Subcutaneous abdominal adipose tissue (tissue), 5 donors: ENCODE results near the gene LHX5.

Source experiments
- H3K27ac ChIP-seq: one replicate; pipeline ENCODE4 v1.7.0; 2013; ENCODE audit warnings: low read depth, mild to moderate bottlenecking, inconsistent platforms, low read length, moderate library complexity
- H3K27me3 ChIP-seq, 5 donors: one replicate each; pipeline ENCODE4 v1.7.0; 2013; ENCODE audit warnings: low read length in 5 of 5, inconsistent platforms in 1 of 5; ENCODE audit not compliant: control insufficient read depth in 5 of 5, insufficient read depth in 4 of 5
- H3K36me3 ChIP-seq, 5 donors: one replicate each; pipeline ENCODE4 v1.7.0; 2013; ENCODE audit warnings: low read length in 5 of 5; ENCODE audit not compliant: control insufficient read depth in 5 of 5, insufficient read depth in 5 of 5
- H3K4me1 ChIP-seq, 5 donors: one replicate each; pipeline ENCODE4 v1.7.0; 2013; ENCODE audit warnings: low read length in 5 of 5, mild to moderate bottlenecking in 3 of 5, moderate library complexity in 1 of 5; ENCODE audit not compliant: control insufficient read depth in 5 of 5, insufficient read depth in 5 of 5
- H3K4me3 ChIP-seq, 5 donors: one replicate each; pipeline ENCODE4 v1.7.0; 2013; ENCODE audit warnings: low read length in 5 of 5, low read depth in 1 of 5
- H3K9ac ChIP-seq, 5 donors: one replicate each; pipeline ENCODE4 v1.7.0; 2013; ENCODE audit warnings: low read length in 5 of 5, mild to moderate bottlenecking in 4 of 5, moderate library complexity in 3 of 5
- H3K9me3 ChIP-seq, 5 donors: one replicate each; pipeline ENCODE4 v1.7.0; 2013; ENCODE audit warnings: low read length in 5 of 5; ENCODE audit not compliant: control insufficient read depth in 5 of 5
- donor health status: healthy.
- donor health status: healthy.
- donor health status: healthy.
- donor health status: healthy.
- donor health status: healthy.

Gene LHX5

GRCh38 chr12:113466454-113467141, 5.1 kb downstream of the LHX5 start:
- Histone ChIP-seq H3K9me3 (no peaks in the 10 kb centered on the region), H3K4me1 (peaks cover 2 to 50% (median 48%) of the 10 kb centered on the region in 5 donors), H3K27ac (no peak overlapping the region), H3K27me3 (peaks cover 71 to 93% (median 83%) of the 10 kb centered on the region in 5 donors), H3K4me3 (peak overlapping the region in 3 of 5 donors; percentile 29 to 59 (median 58)), H3K36me3 (no peaks in the 10 kb centered on the region), H3K9ac (no peak overlapping the region)

- no peaks in the 10 kb centered on the region for H3K36me3 ChIP-seq
- no peaks in the 10 kb centered on the region for H3K9me3 ChIP-seq
- no peak overlapping the region for H3K27ac ChIP-seq
- H3K4me3 ChIP-seq = no peak overlapping the region
- peaks cover 67 to 91% (median 81%) of the 10 kb centered on the region in 5 donors for H3K27me3 ChIP-seq
- H3K4me1 ChIP-seq = peaks cover 2 to 50% (median 48%) of the 10 kb centered on the region in 5 donors
- H3K9ac ChIP-seq = no peak overlapping the region
Observed at GRCh38 chr12:113465808-113466453, 5.7 kb downstream of the LHX5 start.

GRCh38 chr12:113464852-113465719, 6.6 kb downstream of the LHX5 start:
- Histone ChIP-seq H3K27ac (no peak overlapping the region), H3K4me1 (peaks cover 2 to 50% (median 48%) of the 10 kb centered on the region in 5 donors), H3K27me3 (peaks cover 59 to 83% (median 74%) of the 10 kb centered on the region in 5 donors), H3K4me3 (peak overlapping the region in 2 of 5 donors; percentile 8 to 37), H3K36me3 (no peaks in the 10 kb centered on the region), H3K9ac (no peak overlapping the region), H3K9me3 (no peaks in the 10 kb centered on the region)

- H3K4me3 ChIP-seq = peak overlapping the region in 3 of 5 donors; percentile 27 to 37 (median 27)
Observed at GRCh38 chr12:113464452-113464775, 7.3 kb downstream of the LHX5 start.

GRCh38 chr12:113463746-113464451, 7.8 kb downstream of the LHX5 start:
- no peaks in the 10 kb centered on the region for H3K9me3 ChIP-seq
- no peak overlapping the region for H3K27ac ChIP-seq
- no peaks in the 10 kb centered on the region for H3K36me3 ChIP-seq
- peaks cover 56 to 81% (median 70%) of the 10 kb centered on the region in 5 donors for H3K27me3 ChIP-seq
- no peak overlapping the region for H3K9ac ChIP-seq
- H3K4me1 ChIP-seq = peaks cover 2 to 50% (median 48%) of the 10 kb centered on the region in 5 donors
- peak overlapping the region in 4 of 5 donors; percentile 13 to 37 (median 27) for H3K4me3 ChIP-seq

More at GRCh38 chr12:113464452-113464775, 7.3 kb downstream of the LHX5 start:
- Histone ChIP-seq H3K27me3 (peaks cover 56 to 81% (median 70%) of the 10 kb centered on the region in 5 donors), H3K27ac (no peak overlapping the region), H3K9ac (no peak overlapping the region), H3K36me3 (no peaks in the 10 kb centered on the region), H3K9me3 (no peaks in the 10 kb centered on the region), H3K4me1 (peaks cover 2 to 50% (median 48%) of the 10 kb centered on the region in 5 donors)

- H3K4me3 ChIP-seq = peak overlapping the region in 3 of 5 donors; percentile 13 to 37 (median 27)
- H3K4me1 ChIP-seq = peaks cover 2 to 49% (median 48%) of the 10 kb centered on the region in 5 donors
- no peaks in the 10 kb centered on the region for H3K36me3 ChIP-seq
- no peak overlapping the region for H3K9ac ChIP-seq
- no peak overlapping the region for H3K27ac ChIP-seq
- H3K27me3 ChIP-seq = peaks cover 54 to 79% (median 65%) of the 10 kb centered on the region in 5 donors
- no peaks in the 10 kb centered on the region for H3K9me3 ChIP-seq
Observed at GRCh38 chr12:113462998-113463745, 8.5 kb downstream of the LHX5 start.

- Histone ChIP-seq H3K4me3 (peak overlapping the region in 4 of 5 donors; percentile 19 to 54 (median 38)), H3K27me3 (peaks cover 45 to 71% (median 60%) of the 10 kb centered on the region in 5 donors), H3K4me1 (peaks cover 2 to 40% (median 39%) of the 10 kb centered on the region in 5 donors), H3K36me3 (no peaks in the 10 kb centered on the region), H3K27ac (no peak overlapping the region), H3K9me3 (no peaks in the 10 kb centered on the region), H3K9ac (no peak overlapping the region)
Observed at GRCh38 chr12:113462117-113462774, 9.4 kb downstream of the LHX5 start.

- Histone ChIP-seq H3K9ac (no peak overlapping the region), H3K4me1 (peaks cover 2 to 34% (median 34%) of the 10 kb centered on the region in 5 donors), H3K9me3 (no peaks in the 10 kb centered on the region), H3K4me3 (no peak overlapping the region), H3K27me3 (peaks cover 39 to 69% (median 59%) of the 10 kb centered on the region in 5 donors), H3K27ac (no peak overlapping the region), H3K36me3 (no peaks in the 10 kb centered on the region)
Observed at GRCh38 chr12:113461666-113462065, 10.0 kb downstream of the LHX5 start.
